ENCODE measurements around the gene NME3.

DNA sequence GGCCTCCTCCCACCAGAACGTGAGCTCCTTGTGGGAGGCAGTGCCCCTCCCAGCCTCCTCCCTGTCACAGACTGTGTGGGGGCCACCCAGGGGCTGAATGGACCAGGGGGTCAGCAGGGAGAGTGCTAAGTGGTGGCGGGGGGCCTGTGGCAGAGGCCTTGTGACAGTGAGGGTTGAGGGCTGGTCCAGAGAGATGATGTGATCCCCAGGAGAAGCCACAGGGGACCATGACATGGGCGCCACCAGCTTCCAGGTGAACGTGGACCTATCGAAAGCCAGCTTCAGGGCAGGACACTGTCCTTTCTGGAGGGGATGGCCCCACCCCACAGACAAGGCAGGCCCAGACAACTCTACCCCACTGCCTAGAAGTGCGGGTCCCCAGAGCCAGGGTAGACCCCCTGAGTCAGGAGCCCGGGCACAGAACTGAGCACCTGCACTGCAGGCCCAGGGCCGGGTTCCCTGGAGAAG, 7.9 kb upstream of the NME3 start:
- TF ChIP-seq, protein P1, sequence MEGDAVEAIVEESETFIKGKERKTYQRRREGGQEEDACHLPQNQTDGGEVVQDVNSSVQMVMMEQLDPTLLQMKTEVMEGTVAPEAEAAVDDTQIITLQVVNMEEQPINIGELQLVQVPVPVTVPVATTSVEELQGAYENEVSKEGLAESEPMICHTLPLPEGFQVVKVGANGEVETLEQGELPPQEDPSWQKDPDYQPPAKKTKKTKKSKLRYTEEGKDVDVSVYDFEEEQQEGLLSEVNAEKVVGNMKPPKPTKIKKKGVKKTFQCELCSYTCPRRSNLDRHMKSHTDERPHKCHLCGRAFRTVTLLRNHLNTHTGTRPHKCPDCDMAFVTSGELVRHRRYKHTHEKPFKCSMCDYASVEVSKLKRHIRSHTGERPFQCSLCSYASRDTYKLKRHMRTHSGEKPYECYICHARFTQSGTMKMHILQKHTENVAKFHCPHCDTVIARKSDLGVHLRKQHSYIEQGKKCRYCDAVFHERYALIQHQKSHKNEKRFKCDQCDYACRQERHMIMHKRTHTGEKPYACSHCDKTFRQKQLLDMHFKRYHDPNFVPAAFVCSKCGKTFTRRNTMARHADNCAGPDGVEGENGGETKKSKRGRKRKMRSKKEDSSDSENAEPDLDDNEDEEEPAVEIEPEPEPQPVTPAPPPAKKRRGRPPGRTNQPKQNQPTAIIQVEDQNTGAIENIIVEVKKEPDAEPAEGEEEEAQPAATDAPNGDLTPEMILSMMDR (conservative IDR thresholded peaks at IDR 0.05; ENCODE audit: low read depth, low read length), result no peak
- TF ChIP-seq MAZ (IDR thresholded peaks at IDR 0.05; ENCODE audit: borderline replicate concordance, low read depth, low read length) (no peak), RCOR1 (IDR thresholded peaks at IDR 0.05; ENCODE audit: insufficient replicate concordance, low read length) (no peak), POLR2A (IDR thresholded peaks at IDR 0.05; ENCODE audit: low read depth, low read length) (no peak)
- TF ChIP-seq, protein P2, sequence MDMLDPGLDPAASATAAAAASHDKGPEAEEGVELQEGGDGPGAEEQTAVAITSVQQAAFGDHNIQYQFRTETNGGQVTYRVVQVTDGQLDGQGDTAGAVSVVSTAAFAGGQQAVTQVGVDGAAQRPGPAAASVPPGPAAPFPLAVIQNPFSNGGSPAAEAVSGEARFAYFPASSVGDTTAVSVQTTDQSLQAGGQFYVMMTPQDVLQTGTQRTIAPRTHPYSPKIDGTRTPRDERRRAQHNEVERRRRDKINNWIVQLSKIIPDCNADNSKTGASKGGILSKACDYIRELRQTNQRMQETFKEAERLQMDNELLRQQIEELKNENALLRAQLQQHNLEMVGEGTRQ (IDR thresholded peaks at IDR 0.05; ENCODE audit: low read depth, low read length), result no peak
